ENCODE data around the gene FAN1.

The FAN1 gene

DNA sequence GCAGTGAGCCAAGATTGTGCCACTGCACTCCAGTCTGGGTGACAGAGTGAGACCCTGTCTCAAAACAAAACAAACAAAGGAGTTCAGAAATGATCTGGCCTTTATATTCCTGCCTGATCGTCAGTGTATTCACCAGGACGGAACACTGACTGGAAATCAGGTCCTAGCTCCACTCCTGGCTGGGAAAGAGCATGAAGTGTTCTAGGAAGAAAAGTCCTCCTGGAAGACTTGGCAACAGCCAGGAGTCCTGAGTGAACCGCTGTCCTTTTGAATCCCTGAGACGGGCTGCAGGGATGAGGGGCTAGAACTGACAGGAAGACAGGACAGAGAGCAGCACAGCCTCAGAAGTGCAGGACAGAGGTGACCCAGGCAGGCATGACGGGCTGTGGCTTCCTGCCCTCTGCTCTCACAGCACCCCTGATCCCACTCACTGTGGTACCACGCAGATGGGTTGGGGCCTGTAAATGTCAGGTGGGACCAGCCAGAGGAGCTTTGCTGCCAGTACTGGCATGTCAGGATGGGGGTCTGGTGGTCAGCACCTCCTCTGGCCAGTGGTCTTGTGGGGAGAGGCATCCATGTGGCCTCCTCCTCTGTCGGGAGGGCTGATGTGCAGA, 23.5 kb downstream of the FAN1 start:
- no peaks in the 10 kb centered on the region for H3K4me1 ChIP-seq (ENCODE audit: control insufficient read depth, insufficient read depth, low read length, poor library complexity, severe bottlenecking)
- H3K36me3 ChIP-seq (ENCODE audit: control insufficient read depth, insufficient read depth, low read length) = peaks cover 70% of the 10 kb centered on the region
- no peaks in the 10 kb centered on the region for H3K9me3 ChIP-seq (ENCODE audit: control insufficient read depth, low read length)
- no peaks in the 10 kb centered on the region for H3K27me3 ChIP-seq (replicated peaks; ENCODE audit: control insufficient read depth, insufficient read depth, low read length, poor library complexity, severe bottlenecking)
- no peak for DNase-seq
- no peak overlapping the region for H3K4me3 ChIP-seq (ENCODE audit: insufficient read depth, low read depth, low read length, poor library complexity, severe bottlenecking)
- no peak overlapping the region for H3K27ac ChIP-seq (ENCODE audit: insufficient read depth, low read length, poor library complexity, severe bottlenecking)

DNA sequence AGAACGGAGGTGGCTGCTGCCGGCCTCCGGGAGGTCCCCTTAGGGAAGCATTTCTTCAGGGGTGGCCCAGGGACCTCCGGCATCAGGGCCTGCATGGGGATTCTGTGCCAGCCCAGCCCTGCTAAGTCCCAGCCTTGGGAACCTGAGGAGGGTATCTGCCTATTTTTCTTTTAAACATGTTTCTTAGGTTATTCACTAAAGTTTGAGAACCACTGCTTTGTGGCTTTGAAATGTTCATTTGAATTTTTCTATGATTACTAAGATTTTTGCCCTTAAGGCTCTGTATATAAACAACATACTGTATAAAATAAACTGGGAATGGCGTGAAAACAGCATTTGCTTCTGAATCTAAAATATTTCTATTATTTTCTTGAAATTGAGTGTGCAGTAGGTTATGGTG, 24.4 kb downstream of the FAN1 start:
- H3K4me3 ChIP-seq (ENCODE audit: insufficient read depth, low read depth, low read length, poor library complexity, severe bottlenecking) = no peak overlapping the region
- H3K4me1 ChIP-seq (ENCODE audit: control insufficient read depth, insufficient read depth, low read length, poor library complexity, severe bottlenecking) = no peaks in the 10 kb centered on the region
- no peaks in the 10 kb centered on the region for H3K9me3 ChIP-seq (ENCODE audit: control insufficient read depth, low read length)
- peaks cover 62% of the 10 kb centered on the region for H3K36me3 ChIP-seq (ENCODE audit: control insufficient read depth, insufficient read depth, low read length)
- no peaks in the 10 kb centered on the region for H3K27me3 ChIP-seq (replicated peaks; ENCODE audit: control insufficient read depth, insufficient read depth, low read length, poor library complexity, severe bottlenecking)
- no peak for DNase-seq
- H3K27ac ChIP-seq (ENCODE audit: insufficient read depth, low read length, poor library complexity, severe bottlenecking) = no peak overlapping the region

DNA sequence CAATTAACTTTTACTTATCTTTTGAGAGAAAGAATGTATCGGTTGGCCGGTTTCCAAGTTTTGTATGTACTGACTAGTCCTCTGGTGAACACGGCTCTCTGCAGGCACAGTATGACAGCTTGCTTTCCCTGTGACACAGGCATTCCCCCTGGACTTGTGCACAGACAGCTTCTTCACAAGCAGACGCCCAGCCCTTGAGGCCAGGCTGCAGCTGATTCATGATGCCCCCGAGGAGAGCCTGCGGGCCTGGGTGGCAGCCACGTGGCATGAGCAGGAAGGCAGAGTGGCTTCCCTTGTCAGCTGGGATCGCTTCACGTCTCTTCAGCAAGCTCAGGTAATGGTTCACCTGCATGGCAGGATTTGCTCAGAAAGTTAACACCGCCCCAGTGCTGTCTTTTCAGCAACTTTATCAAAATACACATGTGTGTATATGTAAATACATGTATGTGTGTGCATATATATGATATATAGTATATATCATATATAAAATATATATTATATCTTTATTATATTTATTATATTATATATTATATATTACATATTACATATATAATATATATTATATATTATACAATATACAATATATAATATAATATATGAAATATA, 25.5 kb downstream of the FAN1 start:
- H3K27me3 ChIP-seq (replicated peaks; ENCODE audit: control insufficient read depth, insufficient read depth, low read length, poor library complexity, severe bottlenecking) = no peaks in the 10 kb centered on the region
- no peaks in the 10 kb centered on the region for H3K4me1 ChIP-seq (ENCODE audit: control insufficient read depth, insufficient read depth, low read length, poor library complexity, severe bottlenecking)
- H3K4me3 ChIP-seq (ENCODE audit: insufficient read depth, low read depth, low read length, poor library complexity, severe bottlenecking) = no peak overlapping the region
- DNase-seq = no peak
- peaks cover 56% of the 10 kb centered on the region for H3K36me3 ChIP-seq (ENCODE audit: control insufficient read depth, insufficient read depth, low read length)
- H3K27ac ChIP-seq (ENCODE audit: insufficient read depth, low read length, poor library complexity, severe bottlenecking) = no peak overlapping the region
- no peaks in the 10 kb centered on the region for H3K9me3 ChIP-seq (ENCODE audit: control insufficient read depth, low read length)

- no peaks in the 10 kb centered on the region for H3K9me3 ChIP-seq (ENCODE audit: control insufficient read depth, low read length)
- no peaks in the 10 kb centered on the region for H3K27me3 ChIP-seq (replicated peaks; ENCODE audit: control insufficient read depth, insufficient read depth, low read length, poor library complexity, severe bottlenecking)
- H3K4me3 ChIP-seq (ENCODE audit: insufficient read depth, low read depth, low read length, poor library complexity, severe bottlenecking) = no peak overlapping the region
- H3K36me3 ChIP-seq (ENCODE audit: control insufficient read depth, insufficient read depth, low read length) = peaks cover 57% of the 10 kb centered on the region
- H3K4me1 ChIP-seq (ENCODE audit: control insufficient read depth, insufficient read depth, low read length, poor library complexity, severe bottlenecking) = no peaks in the 10 kb centered on the region
- no peak overlapping the region for H3K27ac ChIP-seq (ENCODE audit: insufficient read depth, low read length, poor library complexity, severe bottlenecking)
- DNase-seq = no peak
These were observed 26.3 kb downstream of the FAN1 start for GRCh38 chr15:30929982-30930381.

GRCh38 chr15:30930422-30930821, 26.7 kb downstream of the FAN1 start:
- Histone ChIP-seq H3K9me3 (ENCODE audit: control insufficient read depth, low read length) (no peaks in the 10 kb centered on the region), H3K27me3 (replicated peaks; ENCODE audit: control insufficient read depth, insufficient read depth, low read length, poor library complexity, severe bottlenecking) (no peaks in the 10 kb centered on the region), H3K27ac (ENCODE audit: insufficient read depth, low read length, poor library complexity, severe bottlenecking) (no peak overlapping the region), H3K4me1 (ENCODE audit: control insufficient read depth, insufficient read depth, low read length, poor library complexity, severe bottlenecking) (no peaks in the 10 kb centered on the region), H3K36me3 (ENCODE audit: control insufficient read depth, insufficient read depth, low read length) (peaks cover 52% of the 10 kb centered on the region), H3K4me3 (ENCODE audit: insufficient read depth, low read depth, low read length, poor library complexity, severe bottlenecking) (no peak overlapping the region)
- no peak for DNase-seq

DNA sequence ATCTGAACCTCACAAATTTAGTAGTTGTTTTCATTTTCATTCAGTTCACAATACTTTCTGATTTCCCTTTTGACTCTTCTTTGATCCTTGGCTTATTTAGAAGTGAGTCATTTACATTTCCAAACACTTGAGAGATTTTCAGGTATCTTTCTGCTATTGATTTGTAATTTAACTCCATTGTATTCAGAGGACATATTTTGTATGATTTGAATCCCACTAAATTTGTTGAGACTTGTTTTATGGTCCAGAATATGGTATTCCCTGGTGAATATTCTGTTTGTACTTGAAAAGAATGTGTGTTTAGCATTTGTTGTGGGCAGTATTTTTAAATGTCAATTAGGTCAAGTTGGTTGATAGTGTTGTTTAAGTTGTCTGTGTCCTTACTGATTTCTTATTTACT, 29.6 kb downstream of the FAN1 start:
- Histone ChIP-seq H3K27ac (ENCODE audit: insufficient read depth, low read length, poor library complexity, severe bottlenecking) (no peak overlapping the region), H3K4me1 (ENCODE audit: control insufficient read depth, insufficient read depth, low read length, poor library complexity, severe bottlenecking) (no peaks in the 10 kb centered on the region), H3K4me3 (ENCODE audit: insufficient read depth, low read depth, low read length, poor library complexity, severe bottlenecking) (no peak overlapping the region), H3K9me3 (ENCODE audit: control insufficient read depth, low read length) (no peaks in the 10 kb centered on the region), H3K36me3 (ENCODE audit: control insufficient read depth, insufficient read depth, low read length) (peaks cover 41% of the 10 kb centered on the region), H3K27me3 (replicated peaks; ENCODE audit: control insufficient read depth, insufficient read depth, low read length, poor library complexity, severe bottlenecking) (no peaks in the 10 kb centered on the region)
- no peak for DNase-seq

- no peak for DNase-seq
- H3K9me3 ChIP-seq (ENCODE audit: control insufficient read depth, low read length) = no peaks in the 10 kb centered on the region
- no peak overlapping the region for H3K4me3 ChIP-seq (ENCODE audit: insufficient read depth, low read depth, low read length, poor library complexity, severe bottlenecking)
- H3K4me1 ChIP-seq (ENCODE audit: control insufficient read depth, insufficient read depth, low read length, poor library complexity, severe bottlenecking) = no peaks in the 10 kb centered on the region
- H3K27ac ChIP-seq (ENCODE audit: insufficient read depth, low read length, poor library complexity, severe bottlenecking) = no peak overlapping the region
- H3K36me3 ChIP-seq (ENCODE audit: control insufficient read depth, insufficient read depth, low read length) = peaks cover 67% of the 10 kb centered on the region
- no peaks in the 10 kb centered on the region for H3K27me3 ChIP-seq (replicated peaks; ENCODE audit: control insufficient read depth, insufficient read depth, low read length, poor library complexity, severe bottlenecking)
These were observed 35.4 kb downstream of the FAN1 start for GRCh38 chr15:30939161-30939560.

- Histone ChIP-seq H3K27me3 (replicated peaks; ENCODE audit: control insufficient read depth, insufficient read depth, low read length, poor library complexity, severe bottlenecking) (no peaks in the 10 kb centered on the region), H3K9me3 (ENCODE audit: control insufficient read depth, low read length) (no peaks in the 10 kb centered on the region), H3K36me3 (ENCODE audit: control insufficient read depth, insufficient read depth, low read length) (peaks cover 64% of the 10 kb centered on the region), H3K4me3 (ENCODE audit: insufficient read depth, low read depth, low read length, poor library complexity, severe bottlenecking) (no peak overlapping the region), H3K27ac (ENCODE audit: insufficient read depth, low read length, poor library complexity, severe bottlenecking) (no peak overlapping the region), H3K4me1 (ENCODE audit: control insufficient read depth, insufficient read depth, low read length, poor library complexity, severe bottlenecking) (no peaks in the 10 kb centered on the region)
- no peak for DNase-seq
These were observed 36.6 kb downstream of the FAN1 start for GRCh38 chr15:30940359-30940758.

DNA sequence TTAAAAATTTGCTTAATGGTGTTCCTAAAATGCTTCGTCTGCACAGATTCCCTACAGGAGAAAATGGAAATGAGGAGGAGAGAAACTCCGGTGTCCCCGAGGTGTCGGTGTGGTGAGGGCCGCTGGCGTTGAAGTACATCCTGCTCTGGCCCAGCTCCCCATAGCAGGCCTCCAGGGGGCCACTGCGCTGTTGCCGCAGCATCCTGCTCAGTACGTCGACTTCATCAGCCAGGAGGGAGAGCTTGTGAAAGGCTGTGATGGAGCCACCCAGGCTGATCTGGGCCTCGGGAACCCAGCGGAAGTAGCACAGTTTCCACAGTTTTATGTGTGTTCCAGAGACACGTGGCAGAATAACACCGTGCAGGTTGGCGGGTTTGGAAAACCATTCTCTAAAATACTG, 37.8 kb downstream of the FAN1 start:
- no peaks in the 10 kb centered on the region for H3K9me3 ChIP-seq (ENCODE audit: control insufficient read depth, low read length)
- H3K27me3 ChIP-seq (replicated peaks; ENCODE audit: control insufficient read depth, insufficient read depth, low read length, poor library complexity, severe bottlenecking) = no peaks in the 10 kb centered on the region
- DNase-seq = no peak
- no peak overlapping the region for H3K27ac ChIP-seq (ENCODE audit: insufficient read depth, low read length, poor library complexity, severe bottlenecking)
- peaks cover 71% of the 10 kb centered on the region for H3K36me3 ChIP-seq (ENCODE audit: control insufficient read depth, insufficient read depth, low read length)
- H3K4me1 ChIP-seq (ENCODE audit: control insufficient read depth, insufficient read depth, low read length, poor library complexity, severe bottlenecking) = no peaks in the 10 kb centered on the region
- no peak overlapping the region for H3K4me3 ChIP-seq (ENCODE audit: insufficient read depth, low read depth, low read length, poor library complexity, severe bottlenecking)

- H3K4me1 ChIP-seq (ENCODE audit: control insufficient read depth, insufficient read depth, low read length, poor library complexity, severe bottlenecking) = no peaks in the 10 kb centered on the region
- H3K27ac ChIP-seq (ENCODE audit: insufficient read depth, low read length, poor library complexity, severe bottlenecking) = no peak overlapping the region
- H3K4me3 ChIP-seq (ENCODE audit: insufficient read depth, low read depth, low read length, poor library complexity, severe bottlenecking) = no peak overlapping the region
- no peaks in the 10 kb centered on the region for H3K27me3 ChIP-seq (replicated peaks; ENCODE audit: control insufficient read depth, insufficient read depth, low read length, poor library complexity, severe bottlenecking)
- no peaks in the 10 kb centered on the region for H3K9me3 ChIP-seq (ENCODE audit: control insufficient read depth, low read length)
- no peak for DNase-seq
- peaks cover 80% of the 10 kb centered on the region for H3K36me3 ChIP-seq (ENCODE audit: control insufficient read depth, insufficient read depth, low read length)
These were observed 40.1 kb downstream of the FAN1 start for GRCh38 chr15:30943654-30944335.
